ENCODE measurements around the gene FRYL. TPM values are rescaled to one million over a fixed set of nuclear protein-coding genes. Genes with fewer than 3 reads are reported as not detected.

Gene FRYL
- total RNA-seq, 2 donors from 2014 or later = 29.7 to 47.0 TPM

- WGBS, 2 donors = 76 to 79% methylated on average over 4 of the region's 4 CpGs
- DNase-seq = no peak
- intact Hi-C loops (cut with DNase I) = no loop called here
- Histone ChIP-seq H3K9me3 (no peaks in the 10 kb centered on the region), H3K4me1 (no peaks in the 10 kb centered on the region), H3K36me3 (replicated peaks in 1 of 2; ENCODE audit: insufficient read depth in 1 of 2, low read depth in 2 of 2) (peaks cover 0 to 6% of the 10 kb centered on the region in 2 donors), H3K27ac (no peak overlapping the region), H3K27me3 (no peaks in the 10 kb centered on the region), H3K4me3 (no peak overlapping the region)
- TF ChIP-seq POLR2A (IDR thresholded peaks at IDR 0.05) (no peak), CTCF (IDR thresholded peaks at IDR 0.05) (no peak)
- ATAC-seq = no peak
Measured at GRCh38 chr4:48498895-48499294, 281.2 kb downstream of the FRYL start.

GRCh38 chr4:48495941-48496340 lies 284.1 kb downstream of the FRYL start:
- TF ChIP-seq POLR2A (IDR thresholded peaks at IDR 0.05) (no peak), CTCF (IDR thresholded peaks at IDR 0.05) (no peak)
- Histone ChIP-seq H3K4me3 (no peak overlapping the region), H3K27me3 (peaks cover 4 to 8% of the 10 kb centered on the region in 2 donors), H3K27ac (no peak overlapping the region), H3K9me3 (no peaks in the 10 kb centered on the region), H3K4me1 (peaks cover under 1% of the 10 kb centered on the region), H3K36me3 (replicated peaks in 1 of 2; ENCODE audit: insufficient read depth in 1 of 2, low read depth in 2 of 2) (peaks cover 0 to 6% of the 10 kb centered on the region in 2 donors)
- no peak for ATAC-seq
- DNase-seq = no peak
- intact Hi-C loops (cut with DNase I) = no loop called here
- WGBS, 2 donors = 89 to 92% methylated on average over 2 of the region's 2 CpGs

GRCh38 chr4:48493452-48494100 lies 286.5 kb downstream of the FRYL start:
- no peak for ATAC-seq

GRCh38 chr4:48491514-48492176 lies 288.4 kb downstream of the FRYL start:
- no peak overlapping the region for H3K4me3 ChIP-seq
- WGBS, 2 donors = 62 to 64% methylated on average over 21 to 23 of the region's 23 CpGs
- no peak overlapping the region for H3K27ac ChIP-seq
- H3K4me1 ChIP-seq = peaks cover 17% of the 10 kb centered on the region
- peaks cover 8 to 20% of the 10 kb centered on the region in 2 donors for H3K27me3 ChIP-seq
- intact Hi-C loops (cut with DNase I) = no loop called here
- H3K9me3 ChIP-seq = no peaks in the 10 kb centered on the region
- TF ChIP-seq CTCF (IDR thresholded peaks at IDR 0.05) (no peak), POLR2A (IDR thresholded peaks at IDR 0.05) (no peak)
- no peaks in the 10 kb centered on the region for H3K36me3 ChIP-seq (replicated peaks in 1 of 2; ENCODE audit: insufficient read depth in 1 of 2, low read depth in 2 of 2)
- ATAC-seq = no peak
- DNase-seq = no peak

More at GRCh38 chr4:48493452-48494100, 286.5 kb downstream of the FRYL start:
- H3K9me3 ChIP-seq = no peaks in the 10 kb centered on the region
- no peak overlapping the region for H3K27ac ChIP-seq
- no peaks in the 10 kb centered on the region for H3K36me3 ChIP-seq (replicated peaks in 1 of 2; ENCODE audit: insufficient read depth in 1 of 2, low read depth in 2 of 2)
- no peak for DNase-seq
- 72 to 78% methylated on average over 4 of the region's 4 CpGs for WGBS, 2 donors
- H3K4me3 ChIP-seq = no peak overlapping the region
- peaks cover 17% of the 10 kb centered on the region for H3K4me1 ChIP-seq
- peaks cover 8 to 20% of the 10 kb centered on the region in 2 donors for H3K27me3 ChIP-seq
- intact Hi-C loops (cut with DNase I) = no loop called here
- TF ChIP-seq CTCF (IDR thresholded peaks at IDR 0.05) (no peak), POLR2A (IDR thresholded peaks at IDR 0.05) (no peak)
